ENCODE results near the gene IL4.

IL4 gene

DNA sequence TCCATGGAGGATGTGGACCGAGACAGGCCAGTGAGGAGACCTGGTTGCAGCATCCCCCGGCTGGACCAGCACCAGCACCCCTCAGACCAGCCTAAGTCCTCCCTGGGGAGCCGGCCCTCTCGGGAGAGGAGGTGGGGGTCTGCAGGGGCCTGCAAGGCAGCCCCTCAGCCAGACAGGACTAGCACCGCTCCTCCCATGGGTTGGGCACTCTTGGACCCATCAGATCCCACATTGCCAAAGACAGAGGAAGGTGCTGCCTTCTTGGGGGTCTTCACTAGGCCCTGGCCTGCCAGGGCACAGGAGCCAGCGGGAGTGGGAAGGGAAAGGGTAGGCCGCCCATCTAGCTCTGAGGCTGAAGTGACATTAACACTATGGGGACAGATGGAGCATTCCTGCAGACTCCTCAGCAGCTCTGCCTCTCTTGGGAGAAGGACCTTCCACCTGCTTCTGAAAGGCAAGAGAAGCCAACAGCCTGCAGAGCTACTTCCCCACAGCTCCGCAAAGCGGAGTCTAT, 9.0 kb upstream of the IL4 start:
- DNase-seq (no peak), ATAC-seq (no peak)
- Mint-ChIP-seq H3K9me3 (no peaks in the 10 kb centered on the region), H3K27ac (no peak overlapping the region), H3K4me1 (peaks cover 70% of the 10 kb centered on the region), H3K27me3 (peaks cover 17% of the 10 kb centered on the region), H3K4me3 (no peak overlapping the region)

DNA sequence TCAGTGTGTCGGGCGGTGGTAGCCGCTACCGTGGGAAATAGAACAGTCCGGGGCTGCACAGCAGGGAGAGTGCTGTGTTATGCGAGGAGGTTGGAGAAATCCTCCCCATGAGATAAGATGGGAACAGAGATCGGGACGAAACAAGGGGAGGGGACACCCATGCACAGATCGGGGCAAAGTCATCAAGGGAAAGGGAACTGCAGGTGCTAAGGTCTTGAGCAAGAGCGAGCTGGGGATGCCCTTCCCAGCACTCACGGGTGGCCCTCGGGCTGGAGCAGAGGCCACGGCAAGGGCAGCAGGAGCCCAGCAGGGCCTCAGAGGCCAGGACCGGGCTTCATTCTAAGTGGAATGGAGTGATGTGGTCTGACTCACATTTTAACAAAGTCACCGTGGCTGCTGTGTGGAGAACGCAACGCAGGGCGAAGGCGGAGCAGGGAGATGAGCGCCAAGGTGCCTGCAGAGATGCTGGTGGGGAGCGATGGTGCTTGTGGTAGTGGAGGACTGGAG, 8.2 kb upstream of the IL4 start:
- H3K27ac Mint-ChIP-seq, result no peak overlapping the region
- no peak for DNase-seq
- peaks cover 61% of the 10 kb centered on the region for H3K4me1 Mint-ChIP-seq
- H3K9me3 Mint-ChIP-seq, result no peaks in the 10 kb centered on the region
- H3K4me3 Mint-ChIP-seq, result no peak overlapping the region
- peaks cover 17% of the 10 kb centered on the region for H3K27me3 Mint-ChIP-seq
- ATAC-seq, result no peak

DNA sequence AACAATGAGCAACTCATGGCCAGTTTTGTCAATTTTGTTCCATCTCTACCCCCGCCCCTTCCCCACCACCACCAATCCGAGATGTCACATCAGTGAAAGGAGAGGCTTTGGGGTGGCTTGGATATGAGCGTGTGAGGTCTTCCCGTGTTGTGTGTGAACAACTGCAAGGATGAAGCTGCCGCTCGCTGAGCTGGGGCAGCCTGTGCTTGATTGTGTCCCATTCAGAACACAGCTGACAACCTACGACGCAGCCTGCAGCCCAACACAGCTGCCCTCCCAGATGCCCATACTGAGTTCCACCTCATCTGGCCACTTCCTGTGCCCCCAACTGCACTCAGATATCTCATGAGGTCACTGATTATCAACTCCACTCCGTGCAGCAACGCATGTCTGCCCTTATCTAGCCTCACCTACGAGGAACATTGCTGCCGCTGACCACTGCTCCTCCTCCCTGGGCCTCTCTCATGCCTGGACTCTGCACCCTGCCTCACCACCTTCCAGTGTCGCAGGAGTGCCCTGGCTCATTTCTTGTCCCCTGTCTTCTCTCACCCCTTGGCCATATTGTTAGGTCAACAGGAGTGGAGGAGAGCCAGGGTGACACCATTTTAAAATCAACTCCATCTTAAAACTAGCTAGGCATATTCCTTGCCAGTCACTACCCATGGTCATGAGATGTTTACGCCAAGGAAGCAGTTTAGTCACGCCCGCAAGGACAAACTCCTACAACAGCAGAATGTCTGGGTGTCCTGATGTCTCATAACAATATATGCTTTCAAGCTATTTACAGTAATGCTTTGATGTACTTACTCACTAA, 7.3 kb upstream of the IL4 start:
- DNase-seq, result no peak
- peaks cover 52% of the 10 kb centered on the region for H3K4me1 Mint-ChIP-seq
- H3K4me3 Mint-ChIP-seq, result no peak overlapping the region
- peaks cover 24% of the 10 kb centered on the region for H3K27me3 Mint-ChIP-seq
- H3K27ac Mint-ChIP-seq, result no peak overlapping the region
- H3K9me3 Mint-ChIP-seq, result peaks cover 0 to 6% of the 10 kb centered on the region in 2 donors
- no peak for ATAC-seq

DNA sequence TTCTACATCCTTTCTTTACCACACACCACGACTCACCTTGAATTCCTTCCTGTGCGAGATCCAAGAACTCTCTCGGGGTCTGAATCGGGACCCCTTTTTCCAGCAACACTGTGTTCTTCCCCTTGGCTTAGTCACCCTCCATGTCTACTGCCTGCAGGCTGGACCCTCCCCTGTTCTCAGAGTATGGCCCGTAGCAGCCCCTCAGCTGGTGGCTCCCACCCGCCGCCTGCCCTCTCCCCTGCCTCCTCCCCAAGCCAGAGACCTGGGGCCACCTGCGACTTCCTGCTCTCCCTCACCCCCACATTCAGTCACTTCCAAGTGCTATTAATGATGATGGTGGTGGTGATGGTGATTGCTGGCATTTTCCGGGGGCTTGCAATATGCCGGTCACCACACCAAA, 6.5 kb upstream of the IL4 start:
- peaks cover 44% of the 10 kb centered on the region for H3K4me1 Mint-ChIP-seq
- peaks cover 24% of the 10 kb centered on the region for H3K27me3 Mint-ChIP-seq
- DNase-seq, result no peak
- H3K9me3 Mint-ChIP-seq, result peaks cover 0 to 6% of the 10 kb centered on the region in 2 donors
- H3K27ac Mint-ChIP-seq, result no peak overlapping the region
- ATAC-seq, result no peak
- no peak overlapping the region for H3K4me3 Mint-ChIP-seq

- peaks cover 24% of the 10 kb centered on the region for H3K27me3 Mint-ChIP-seq
- H3K27ac Mint-ChIP-seq, result no peak overlapping the region
- DNase-seq, result no peak
- H3K4me1 Mint-ChIP-seq, result peaks cover 37% of the 10 kb centered on the region
- H3K4me3 Mint-ChIP-seq, result no peak overlapping the region
- ATAC-seq, result no peak
- peaks cover 0 to 6% of the 10 kb centered on the region in 2 donors for H3K9me3 Mint-ChIP-seq
Measured at GRCh38 chr5:132667761-132668705, 5.8 kb upstream of the IL4 start.

- Mint-ChIP-seq H3K9me3 (peaks cover 0 to 6% of the 10 kb centered on the region in 2 donors), H3K27me3 (peaks cover 24% of the 10 kb centered on the region), H3K4me1 (peaks cover 36% of the 10 kb centered on the region), H3K27ac (peak overlapping the region in 1 of 2 donors; percentile 31), H3K4me3 (no peak overlapping the region)
- ATAC-seq (no peak), DNase-seq (no peak)
Measured at GRCh38 chr5:132668706-132669454, 4.9 kb upstream of the IL4 start.

GRCh38 chr5:132669455-132669820, 4.4 kb upstream of the IL4 start:
- Mint-ChIP-seq H3K27ac (no peak overlapping the region), H3K27me3 (peaks cover 24% of the 10 kb centered on the region), H3K4me3 (no peak overlapping the region), H3K9me3 (peaks cover 0 to 6% of the 10 kb centered on the region in 2 donors), H3K4me1 (peaks cover 36% of the 10 kb centered on the region)
- no peak for ATAC-seq
- no peak for DNase-seq

GRCh38 chr5:132669966-132670882, 3.6 kb upstream of the IL4 start:
- Mint-ChIP-seq H3K9me3 (peaks cover 0 to 6% of the 10 kb centered on the region in 2 donors), H3K27me3 (peaks cover 24% of the 10 kb centered on the region), H3K27ac (peak overlapping the region in 1 of 2 donors; percentile 35), H3K4me1 (peaks cover 41% of the 10 kb centered on the region), H3K4me3 (no peak overlapping the region)
- ATAC-seq (no peak), DNase-seq (no peak)

DNA sequence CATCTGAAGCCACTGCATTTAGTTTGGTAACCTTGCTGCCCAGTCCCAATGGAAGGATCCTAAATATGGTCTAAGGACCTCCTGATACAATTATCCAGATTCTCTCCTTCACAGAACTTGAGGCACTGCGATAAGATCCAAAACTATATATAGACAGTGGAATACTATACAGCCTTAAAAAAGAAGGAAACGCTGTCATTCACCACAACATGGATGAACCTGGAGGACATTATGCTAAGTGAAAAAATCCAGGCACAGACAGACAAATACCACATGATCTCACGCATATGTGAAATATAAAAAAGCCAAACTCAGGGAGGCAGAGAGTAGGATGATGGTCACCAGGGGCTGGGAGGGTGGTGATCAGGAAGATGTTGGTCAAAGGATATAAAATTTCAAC, 2.8 kb upstream of the IL4 start:
- Mint-ChIP-seq H3K27me3 (peaks cover 24% of the 10 kb centered on the region), H3K9me3 (peaks cover 0 to 6% of the 10 kb centered on the region in 2 donors), H3K27ac (no peak overlapping the region), H3K4me1 (peaks cover 49% of the 10 kb centered on the region), H3K4me3 (no peak overlapping the region)
- DNase-seq (no peak), ATAC-seq (no peak)

DNA sequence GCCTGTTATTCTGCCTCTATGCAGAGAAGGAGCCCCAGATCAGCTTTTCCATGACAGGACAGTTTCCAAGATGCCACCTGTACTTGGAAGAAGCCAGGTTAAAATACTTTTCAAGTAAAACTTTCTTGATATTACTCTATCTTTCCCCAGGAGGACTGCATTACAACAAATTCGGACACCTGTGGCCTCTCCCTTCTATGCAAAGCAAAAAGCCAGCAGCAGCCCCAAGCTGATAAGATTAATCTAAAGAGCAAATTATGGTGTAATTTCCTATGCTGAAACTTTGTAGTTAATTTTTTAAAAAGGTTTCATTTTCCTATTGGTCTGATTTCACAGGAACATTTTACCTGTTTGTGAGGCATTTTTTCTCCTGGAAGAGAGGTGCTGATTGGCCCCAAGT, 301 bp upstream of the IL4 start:
- ATAC-seq, result no peak
- peak overlapping the region in 1 of 2 donors; percentile 63 for H3K27ac Mint-ChIP-seq
- H3K9me3 Mint-ChIP-seq, result peaks cover 0 to 6% of the 10 kb centered on the region in 2 donors
- peaks cover 39% of the 10 kb centered on the region for H3K4me1 Mint-ChIP-seq
- peaks cover 7% of the 10 kb centered on the region for H3K27me3 Mint-ChIP-seq
- DNase-seq, result no peak
- H3K4me3 Mint-ChIP-seq, result no peak overlapping the region

DNA sequence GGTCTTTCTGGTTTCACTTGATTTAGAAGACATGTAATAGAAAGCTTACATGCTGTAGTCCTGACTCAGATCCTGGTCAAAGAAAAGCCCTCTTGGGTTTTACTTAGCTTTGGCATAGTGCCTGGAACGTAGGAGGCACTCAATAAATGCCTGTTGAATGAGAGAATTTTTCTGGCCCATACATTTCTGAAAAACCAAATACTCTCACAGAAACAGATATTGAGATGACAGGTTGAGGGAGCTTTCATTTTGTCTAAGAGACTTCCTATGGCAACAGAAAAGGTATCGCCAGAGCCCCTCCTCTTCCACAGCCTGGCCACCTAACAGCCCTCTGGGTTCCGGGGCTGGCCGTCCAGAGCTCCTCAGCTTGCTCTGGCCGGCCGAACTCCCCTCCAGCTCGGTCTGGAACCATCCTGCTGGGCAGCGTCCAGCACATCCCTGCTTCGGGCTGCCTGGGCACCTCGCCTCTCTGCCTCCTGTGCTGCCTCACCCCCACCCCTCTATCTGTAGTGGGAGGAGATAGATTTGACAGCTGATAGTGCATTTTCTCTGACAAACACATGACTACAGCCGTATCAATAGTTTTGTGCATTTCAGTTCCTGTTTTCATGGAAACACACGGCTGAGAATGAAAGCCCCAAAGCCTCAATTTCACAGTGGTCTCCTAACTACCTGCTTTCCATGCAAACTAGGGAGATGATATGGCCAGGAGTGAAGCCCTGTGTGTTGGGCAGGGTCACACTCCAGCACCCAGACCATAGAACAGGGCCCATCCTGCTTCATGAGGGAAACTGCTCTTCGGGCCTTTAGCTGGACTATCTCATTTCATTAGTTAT, 1.1 kb downstream of the IL4 start:
- Mint-ChIP-seq H3K27ac (peak overlapping the region in 1 of 2 donors; percentile 19), H3K9me3 (peaks cover 0 to 6% of the 10 kb centered on the region in 2 donors), H3K27me3 (peaks cover 7% of the 10 kb centered on the region), H3K4me1 (peaks cover 39% of the 10 kb centered on the region), H3K4me3 (peak overlapping the region in 1 of 2 donors; percentile 49)
- DNase-seq, result no peak
- peak; percentile 59 for ATAC-seq

- peak; percentile 76 for ATAC-seq
- Mint-ChIP-seq H3K27ac (peak overlapping the region; percentile 0 to 59), H3K4me3 (no peak overlapping the region)
Measured at GRCh38 chr5:132675936-132676689, 2.3 kb downstream of the IL4 start.

DNA sequence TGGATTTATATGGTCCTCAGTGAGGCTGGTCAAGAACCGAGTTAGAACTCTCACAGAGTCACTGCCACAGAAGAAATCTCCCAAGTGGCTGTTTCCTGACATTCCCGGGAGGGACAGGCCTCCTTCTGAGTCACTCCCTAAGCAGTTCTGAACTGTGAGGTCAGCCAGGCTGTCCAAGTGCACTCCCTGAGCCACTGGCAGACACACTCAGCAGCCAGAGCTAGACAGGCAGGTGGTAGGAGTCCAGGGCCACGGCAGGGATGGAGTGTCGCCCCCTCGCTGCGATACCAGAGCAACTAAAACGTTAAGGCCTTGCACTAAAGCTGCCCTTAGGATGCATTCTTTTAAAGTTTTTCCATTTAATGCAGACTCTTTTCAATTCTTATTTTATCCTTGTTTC, 3.4 kb downstream of the IL4 start:
- Mint-ChIP-seq H3K4me1 (peaks cover 39% of the 10 kb centered on the region), H3K27ac (no peak overlapping the region), H3K4me3 (no peak overlapping the region), H3K9me3 (no peaks in the 10 kb centered on the region), H3K27me3 (no peaks in the 10 kb centered on the region)
- ATAC-seq (no peak), DNase-seq (no peak)

More at GRCh38 chr5:132675936-132676689, 2.3 kb downstream of the IL4 start:
- peaks cover 0 to 2% of the 10 kb centered on the region in 2 donors for H3K9me3 Mint-ChIP-seq
- no peak for DNase-seq
- H3K27me3 Mint-ChIP-seq, result peaks cover 3% of the 10 kb centered on the region
- peaks cover 39% of the 10 kb centered on the region for H3K4me1 Mint-ChIP-seq
